Adrenal gland (tissue), 5 donors: ENCODE measurements around the gene NIM1K.

Experiments
- CTCF ChIP-seq, 6 experiments: fragments of 450-650 bp in 4 of 6; fragments of 200-600 bp in 2 of 6; sonication (generic) in 1 of 6; IDR thresholded peaks; 1 replicate in 5 of 6; 2 replicates in 1 of 6; pipeline versions ENCODE4 v1.5.1 to v1.8.0; 2016 to 2021; ENCODE audit warnings: antibody characterized with exemption in 6 of 6, mild to moderate bottlenecking in 2 of 6, moderate library complexity in 1 of 6
- POLR2A ChIP-seq, 2 donors: fragments of 450-650 bp; IDR thresholded peaks; one replicate each; pipeline ENCODE4 v1.6.1; 2017; ENCODE audit warnings: antibody characterized with exemption in 2 of 2, mild to moderate bottlenecking in 2 of 2, moderate library complexity in 1 of 2
- donor health status: DM: no; HTN: no; CAD: no.

- no peak for TF ChIP-seq CTCF (IDR thresholded peaks at IDR 0.05)
- TF ChIP-seq POLR2A (IDR thresholded peaks at IDR 0.05): no peak
These were observed 110.5 kb downstream of the NIM1K start for GRCh38 chr5:43302481-43302880.
